ENCODE results near the gene PDZD11.

DNA sequence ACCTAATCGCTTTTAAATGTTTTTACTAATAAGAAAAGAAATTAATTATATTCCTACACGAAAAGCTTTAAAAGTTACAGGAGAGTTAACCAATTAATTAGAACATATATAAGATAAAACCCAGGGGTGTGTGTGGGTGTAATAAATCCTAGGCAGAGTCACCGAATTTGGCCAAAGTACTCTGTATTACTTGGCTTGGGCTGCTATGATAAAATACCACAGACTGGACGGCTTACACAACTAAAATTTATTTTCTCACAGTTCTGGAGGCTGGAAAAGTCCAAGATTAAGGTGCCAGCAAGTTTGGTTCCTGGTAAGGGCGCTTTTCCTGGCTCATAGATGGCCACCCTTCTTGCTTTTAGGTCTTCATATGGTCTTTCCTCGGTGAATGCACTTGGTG, 44.8 kb downstream of the PDZD11 start:
- TF ChIP-seq CHD2 (IDR thresholded peaks at IDR 0.05; ENCODE audit: low read length, partially characterized antibody): no peak
- TF ChIP-seq ZBTB33 (IDR thresholded peaks at IDR 0.05; ENCODE audit: borderline replicate concordance, low read depth): no peak
- no peak for TF ChIP-seq CTCF (IDR thresholded peaks at IDR 0.05)
- no peak for TF ChIP-seq POLR2AphosphoS5 (IDR thresholded peaks at IDR 0.05; ENCODE audit: low read depth, low read length)
